A549 (cell line): Measurements from ENCODE around the gene XDH. TPM values are rescaled to one million over a fixed set of nuclear protein-coding genes. Genes with fewer than 3 reads are reported as not detected.

Experiments
- BHLHE40 ChIP-seq: IDR thresholded peaks from 2 replicates; pipeline ENCODE4 v1.6.1; 2012; ENCODE audit warnings: low read depth, low read length, inconsistent platforms
- CBX2 ChIP-seq: fragments of 200-600 bp; sonication (generic); IDR thresholded peaks from 2 replicates; pipeline ENCODE4 v1.6.1; 2016; ENCODE audit warnings: low read depth, mild to moderate bottlenecking, borderline replicate concordance
- CBX8 ChIP-seq: fragments of 200-600 bp; sonication (generic); IDR thresholded peaks from 2 replicates; pipeline ENCODE4 v1.6.1; 2016
- EP300 ChIP-seq, 2 experiments: fragments of >200 bp; sonication (Bioruptor Twin); formaldehyde crosslinking; IDR thresholded peaks; 2 replicates in 1 of 2; 3 replicates in 1 of 2; pipeline ENCODE4 v1.6.1; 2016 to 2017
- ESRRA ChIP-seq: fragments of 150-350 bp; IDR thresholded peaks from 2 replicates; pipeline ENCODE4 v1.6.1; 2014; ENCODE audit warnings: mild to moderate bottlenecking, low read length, borderline replicate concordance
- FOSB ChIP-seq: fragments of 250-450 bp; sonication (Bioruptor Pico); IDR thresholded peaks from 2 replicates; pipeline ENCODE4 v1.5.0; 2020; ENCODE audit warnings: mild to moderate bottlenecking, moderate library complexity
- GATA3 ChIP-seq: IDR thresholded peaks from 2 replicates; pipeline ENCODE4 v1.6.1; 2012; ENCODE audit warnings: borderline replicate concordance
- HOXB13 ChIP-seq: fragments of 250-450 bp; sonication (Bioruptor Pico); IDR thresholded peaks from 2 replicates; pipeline ENCODE4 v1.5.0; 2020; ENCODE audit warnings: low read depth, mild to moderate bottlenecking, moderate library complexity
- JUN ChIP-seq, 2 experiments: fragments of >200 bp; sonication (Bioruptor Twin); formaldehyde crosslinking; IDR thresholded peaks; 2 replicates in 1 of 2; 3 replicates in 1 of 2; pipeline ENCODE4 v1.6.1; 2016 to 2017
- JUNB ChIP-seq: fragments of >200 bp; sonication (Bioruptor Twin); formaldehyde crosslinking; IDR thresholded peaks from 2 replicates; pipeline ENCODE4 v1.6.1; 2016
- KDM1A ChIP-seq: fragments of 200-600 bp; sonication (generic); IDR thresholded peaks from 2 replicates; pipeline ENCODE4 v1.6.1; 2016; ENCODE audit warnings: low read depth, mild to moderate bottlenecking
- KDM5A ChIP-seq: fragments of 200-600 bp; sonication (generic); IDR thresholded peaks from 2 replicates; pipeline ENCODE4 v1.6.1; 2016; ENCODE audit warnings: antibody characterized with exemption, mild to moderate bottlenecking
- MAFK ChIP-seq: fragments of 450-650 bp; IDR thresholded peaks from 2 replicates; pipeline ENCODE4 v1.6.1; 2014; ENCODE audit not compliant: partially characterized antibody
- MAZ ChIP-seq: fragments of 150-350 bp; IDR thresholded peaks from 2 replicates; pipeline ENCODE4 v1.6.1; 2014; ENCODE audit warnings: antibody characterized with exemption, low read depth, low read length, borderline replicate concordance
- MYC ChIP-seq: IDR thresholded peaks from 2 replicates; pipeline ENCODE4 v1.6.1; 2012; ENCODE audit warnings: mild to moderate bottlenecking, inconsistent platforms, low read length, improper control_type of control experiment, borderline replicate concordance
- NPAS2 ChIP-seq: fragments of 250-450 bp; sonication (Bioruptor Pico); IDR thresholded peaks from 2 replicates; pipeline ENCODE4 v1.8.0; 2022; ENCODE audit warnings: mild to moderate bottlenecking, moderate library complexity, borderline replicate concordance
- POLR2A ChIP-seq: IDR thresholded peaks from 2 replicates; pipeline ENCODE4 v1.6.1; 2012; ENCODE audit warnings: mild to moderate bottlenecking, low read length
- POLR2AphosphoS2 ChIP-seq: conservative IDR thresholded peaks from 2 replicates; pipeline ENCODE4 v1.6.1; 2012; ENCODE audit warnings: low read length, improper control_type of control experiment, inconsistent platforms
- SREBF2 ChIP-seq: fragments of 450-650 bp; IDR thresholded peaks from 2 replicates; pipeline ENCODE4 v1.6.1; 2014; ENCODE audit warnings: mild to moderate bottlenecking, moderate library complexity
- TFCP2L1 ChIP-seq: fragments of 250-450 bp; sonication (Bioruptor Pico); IDR thresholded peaks from 2 replicates; pipeline ENCODE4 v1.5.0; 2021; ENCODE audit warnings: mild to moderate bottlenecking
- TP53 ChIP-seq: fragments of 250-450 bp; sonication (Bioruptor Pico); IDR thresholded peaks from 2 replicates; pipeline ENCODE4 v1.5.0; 2021; ENCODE audit warnings: mild to moderate bottlenecking, moderate library complexity
- ZC3H11A ChIP-seq: fragments of 450-650 bp; IDR thresholded peaks from 2 replicates; pipeline ENCODE4 v1.6.1; 2014; ENCODE audit warnings: antibody characterized with exemption, mild to moderate bottlenecking
- ZFP36 ChIP-seq: fragments of 450-650 bp; IDR thresholded peaks from 2 replicates; pipeline ENCODE4 v1.6.1; 2014; ENCODE audit warnings: borderline replicate concordance; ENCODE audit not compliant: partially characterized antibody
- ZNF302 ChIP-seq: fragments of 250-450 bp; sonication (Bioruptor Pico); IDR thresholded peaks from 2 replicates; pipeline ENCODE4 v1.9.0; 2021; ENCODE audit warnings: inconsistent platforms, mild to moderate bottlenecking, moderate library complexity
- ZSCAN20 ChIP-seq: fragments of 250-450 bp; sonication (Bioruptor Pico); IDR thresholded peaks from 2 replicates; pipeline ENCODE4 v1.8.0; 2022; ENCODE audit warnings: mild to moderate bottlenecking, moderate library complexity
- polyA plus RNA-seq, 4 experiments: library from polyadenylated mRNA; depleted of rRNA in 3 of 4; stranded (reverse); fragments of >200 nt; fragmentation: RNase III in 1 of 4; extraction: RNeasy Plus Mini Kit Qiagen cat#74134 plus additional on column Dnase treatment in 1 of 4; gene quantifications; 2 replicates in 3 of 4; 3 replicates in 1 of 4; pipeline ENCODE4 v1.2.3, GENCODE V29; 2011 to 2017
- TF ChIP-seq, protein P1 (sequence below): fragments of 200-600 bp; sonication (generic); IDR thresholded peaks from 2 replicates; pipeline ENCODE4 v1.6.1; 2016; ENCODE audit warnings: antibody characterized with exemption, mild to moderate bottlenecking, moderate library complexity
- TF ChIP-seq, protein P2 (sequence below): IDR thresholded peaks from 2 replicates; pipeline ENCODE4 v1.6.1; 2012
- TF ChIP-seq, protein P3 (sequence below): fragments of >200 bp; sonication (Bioruptor Twin); formaldehyde crosslinking; IDR thresholded peaks from 3 replicates; pipeline ENCODE4 v1.5.1; 2016
- TF ChIP-seq, protein P4 (sequence below): IDR thresholded peaks from 2 replicates; pipeline ENCODE4 v1.6.1; 2012; ENCODE audit warnings: low read depth, borderline replicate concordance
- TF ChIP-seq, protein P5 (sequence below): fragments of 250-450 bp; sonication (Bioruptor Pico); IDR thresholded peaks from 2 replicates; pipeline ENCODE4 v1.5.0; 2021; ENCODE audit warnings: mild to moderate bottlenecking, moderate library complexity, borderline replicate concordance

XDH gene
- polyA plus RNA-seq, 2 of the 4 experiments (the other 2 are of a cell fraction), result 0.71 to 1.1 TPM

DNA sequence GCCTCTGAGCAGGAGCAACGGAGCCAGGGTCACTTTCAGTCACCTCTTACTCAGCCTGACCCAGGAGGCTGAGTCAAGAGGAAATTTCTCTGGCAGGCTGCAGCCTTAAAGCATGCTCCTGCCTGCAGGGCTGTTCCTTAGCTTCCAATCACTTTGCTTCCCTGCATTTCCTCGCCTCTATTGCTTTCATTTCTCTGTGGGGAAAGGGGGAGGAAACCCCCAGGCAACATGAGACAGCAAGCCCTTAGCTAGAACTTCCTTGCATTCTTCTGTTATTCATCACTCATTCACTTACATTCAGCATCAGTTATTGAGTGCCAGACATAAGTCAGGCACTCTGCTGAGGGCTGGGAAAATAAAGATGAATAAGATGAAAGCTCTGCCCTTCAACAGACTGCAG lies 13.0 kb downstream of the XDH start (continued):
- no peak for TF ChIP-seq KDM5A
- TF ChIP-seq JUN (IDR thresholded peaks at IDR 0.05), result peak; percentile 59 to 81; a peak in 4 of 5 replicates
- TF ChIP-seq, protein P1, sequence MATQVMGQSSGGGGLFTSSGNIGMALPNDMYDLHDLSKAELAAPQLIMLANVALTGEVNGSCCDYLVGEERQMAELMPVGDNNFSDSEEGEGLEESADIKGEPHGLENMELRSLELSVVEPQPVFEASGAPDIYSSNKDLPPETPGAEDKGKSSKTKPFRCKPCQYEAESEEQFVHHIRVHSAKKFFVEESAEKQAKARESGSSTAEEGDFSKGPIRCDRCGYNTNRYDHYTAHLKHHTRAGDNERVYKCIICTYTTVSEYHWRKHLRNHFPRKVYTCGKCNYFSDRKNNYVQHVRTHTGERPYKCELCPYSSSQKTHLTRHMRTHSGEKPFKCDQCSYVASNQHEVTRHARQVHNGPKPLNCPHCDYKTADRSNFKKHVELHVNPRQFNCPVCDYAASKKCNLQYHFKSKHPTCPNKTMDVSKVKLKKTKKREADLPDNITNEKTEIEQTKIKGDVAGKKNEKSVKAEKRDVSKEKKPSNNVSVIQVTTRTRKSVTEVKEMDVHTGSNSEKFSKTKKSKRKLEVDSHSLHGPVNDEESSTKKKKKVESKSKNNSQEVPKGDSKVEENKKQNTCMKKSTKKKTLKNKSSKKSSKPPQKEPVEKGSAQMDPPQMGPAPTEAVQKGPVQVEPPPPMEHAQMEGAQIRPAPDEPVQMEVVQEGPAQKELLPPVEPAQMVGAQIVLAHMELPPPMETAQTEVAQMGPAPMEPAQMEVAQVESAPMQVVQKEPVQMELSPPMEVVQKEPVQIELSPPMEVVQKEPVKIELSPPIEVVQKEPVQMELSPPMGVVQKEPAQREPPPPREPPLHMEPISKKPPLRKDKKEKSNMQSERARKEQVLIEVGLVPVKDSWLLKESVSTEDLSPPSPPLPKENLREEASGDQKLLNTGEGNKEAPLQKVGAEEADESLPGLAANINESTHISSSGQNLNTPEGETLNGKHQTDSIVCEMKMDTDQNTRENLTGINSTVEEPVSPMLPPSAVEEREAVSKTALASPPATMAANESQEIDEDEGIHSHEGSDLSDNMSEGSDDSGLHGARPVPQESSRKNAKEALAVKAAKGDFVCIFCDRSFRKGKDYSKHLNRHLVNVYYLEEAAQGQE, result no peak
- no peak for TF ChIP-seq MAZ
- TF ChIP-seq MYC, result no peak
- TF ChIP-seq TP53 (CRISPR knock-in tag), result no peak
- peak; percentile 88 for TF ChIP-seq MAFK
- TF ChIP-seq FOSB, result no peak
- no peak for TF ChIP-seq CBX8
- TF ChIP-seq JUNB, result peak; percentile 92
- no peak for TF ChIP-seq HOXB13 (CRISPR knock-in tag)
- TF ChIP-seq POLR2A, result no peak
- TF ChIP-seq BHLHE40, result no peak
- TF ChIP-seq EP300 (IDR thresholded peaks at IDR 0.05), result peak; percentile 82 to 84; a peak in 3 of 5 replicates
- no peak for TF ChIP-seq ESRRA
- TF ChIP-seq, protein P2, sequence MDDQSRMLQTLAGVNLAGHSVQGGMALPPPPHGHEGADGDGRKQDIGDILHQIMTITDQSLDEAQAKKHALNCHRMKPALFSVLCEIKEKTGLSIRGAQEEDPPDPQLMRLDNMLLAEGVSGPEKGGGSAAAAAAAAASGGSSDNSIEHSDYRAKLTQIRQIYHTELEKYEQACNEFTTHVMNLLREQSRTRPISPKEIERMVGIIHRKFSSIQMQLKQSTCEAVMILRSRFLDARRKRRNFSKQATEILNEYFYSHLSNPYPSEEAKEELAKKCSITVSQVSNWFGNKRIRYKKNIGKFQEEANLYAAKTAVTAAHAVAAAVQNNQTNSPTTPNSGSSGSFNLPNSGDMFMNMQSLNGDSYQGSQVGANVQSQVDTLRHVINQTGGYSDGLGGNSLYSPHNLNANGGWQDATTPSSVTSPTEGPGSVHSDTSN, result no peak
- no peak for TF ChIP-seq ZNF302 (CRISPR knock-in tag)
- TF ChIP-seq NPAS2 (CRISPR knock-in tag), result no peak
- TF ChIP-seq, protein P3, sequence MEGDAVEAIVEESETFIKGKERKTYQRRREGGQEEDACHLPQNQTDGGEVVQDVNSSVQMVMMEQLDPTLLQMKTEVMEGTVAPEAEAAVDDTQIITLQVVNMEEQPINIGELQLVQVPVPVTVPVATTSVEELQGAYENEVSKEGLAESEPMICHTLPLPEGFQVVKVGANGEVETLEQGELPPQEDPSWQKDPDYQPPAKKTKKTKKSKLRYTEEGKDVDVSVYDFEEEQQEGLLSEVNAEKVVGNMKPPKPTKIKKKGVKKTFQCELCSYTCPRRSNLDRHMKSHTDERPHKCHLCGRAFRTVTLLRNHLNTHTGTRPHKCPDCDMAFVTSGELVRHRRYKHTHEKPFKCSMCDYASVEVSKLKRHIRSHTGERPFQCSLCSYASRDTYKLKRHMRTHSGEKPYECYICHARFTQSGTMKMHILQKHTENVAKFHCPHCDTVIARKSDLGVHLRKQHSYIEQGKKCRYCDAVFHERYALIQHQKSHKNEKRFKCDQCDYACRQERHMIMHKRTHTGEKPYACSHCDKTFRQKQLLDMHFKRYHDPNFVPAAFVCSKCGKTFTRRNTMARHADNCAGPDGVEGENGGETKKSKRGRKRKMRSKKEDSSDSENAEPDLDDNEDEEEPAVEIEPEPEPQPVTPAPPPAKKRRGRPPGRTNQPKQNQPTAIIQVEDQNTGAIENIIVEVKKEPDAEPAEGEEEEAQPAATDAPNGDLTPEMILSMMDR, result no peak
- TF ChIP-seq, protein P4, sequence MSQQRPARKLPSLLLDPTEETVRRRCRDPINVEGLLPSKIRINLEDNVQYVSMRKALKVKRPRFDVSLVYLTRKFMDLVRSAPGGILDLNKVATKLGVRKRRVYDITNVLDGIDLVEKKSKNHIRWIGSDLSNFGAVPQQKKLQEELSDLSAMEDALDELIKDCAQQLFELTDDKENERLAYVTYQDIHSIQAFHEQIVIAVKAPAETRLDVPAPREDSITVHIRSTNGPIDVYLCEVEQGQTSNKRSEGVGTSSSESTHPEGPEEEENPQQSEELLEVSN, result peak; percentile 76; the same call in 1 of the 2 replicates
- TF ChIP-seq ZFP36, result no peak
- no peak for TF ChIP-seq KDM1A
- TF ChIP-seq, protein P5, sequence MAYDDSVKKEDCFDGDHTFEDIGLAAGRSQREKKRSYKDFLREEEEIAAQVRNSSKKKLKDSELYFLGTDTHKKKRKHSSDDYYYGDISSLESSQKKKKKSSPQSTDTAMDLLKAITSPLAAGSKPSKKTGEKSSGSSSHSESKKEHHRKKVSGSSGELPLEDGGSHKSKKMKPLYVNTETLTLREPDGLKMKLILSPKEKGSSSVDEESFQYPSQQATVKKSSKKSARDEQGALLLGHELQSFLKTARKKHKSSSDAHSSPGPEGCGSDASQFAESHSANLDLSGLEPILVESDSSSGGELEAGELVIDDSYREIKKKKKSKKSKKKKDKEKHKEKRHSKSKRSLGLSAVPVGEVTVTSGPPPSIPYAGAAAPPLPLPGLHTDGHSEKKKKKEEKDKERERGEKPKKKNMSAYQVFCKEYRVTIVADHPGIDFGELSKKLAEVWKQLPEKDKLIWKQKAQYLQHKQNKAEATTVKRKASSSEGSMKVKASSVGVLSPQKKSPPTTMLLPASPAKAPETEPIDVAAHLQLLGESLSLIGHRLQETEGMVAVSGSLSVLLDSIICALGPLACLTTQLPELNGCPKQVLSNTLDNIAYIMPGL (CRISPR knock-in tag), result no peak
- TF ChIP-seq POLR2AphosphoS2, result no peak
- no peak for TF ChIP-seq TFCP2L1
- peak; percentile 82; the same call in 1 of the 2 replicates for TF ChIP-seq GATA3
- TF ChIP-seq ZSCAN20 (CRISPR knock-in tag), result no peak
- no peak for TF ChIP-seq ZC3H11A
- TF ChIP-seq CBX2, result no peak
- no peak for TF ChIP-seq SREBF2
